HG03571 (cell line): ENCODE results near the gene RGS7.
A peak's percentile ranks its signal among the peaks of the same experiment; 100 is the strongest.
"Not testable (repeated sequence)": the region's sequence is repeated elsewhere in the genome, so short reads cannot be mapped to it uniquely, and the experiment has no call there.

ENCODE experiments used
- ATAC-seq: cut with Tn5 transposase; IDR thresholded peaks from one replicate; pipeline ENCODE4 v1.9.1; 2021; ENCODE audit not compliant: unreplicated experiment

The RGS7 gene

DNA sequence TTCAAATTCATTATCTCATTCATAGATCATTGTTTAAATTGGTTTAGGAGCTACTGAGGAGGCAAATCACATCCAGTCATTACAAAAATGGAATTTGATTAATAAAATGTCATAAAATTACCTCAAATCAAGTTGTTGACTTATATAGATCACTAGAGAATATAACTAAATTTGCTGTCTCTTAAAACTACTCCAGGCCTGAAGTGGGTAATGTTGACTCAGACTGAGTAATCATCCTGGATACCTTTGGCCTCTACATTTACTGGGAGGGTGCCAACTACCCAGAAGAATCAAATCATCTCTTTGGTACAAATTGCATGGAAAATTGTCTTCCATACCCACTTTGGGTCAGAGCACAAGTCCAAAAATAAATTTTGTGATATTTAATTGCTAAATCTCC is 553.9 kb downstream of the RGS7 start:
- ATAC-seq, result no peak

DNA sequence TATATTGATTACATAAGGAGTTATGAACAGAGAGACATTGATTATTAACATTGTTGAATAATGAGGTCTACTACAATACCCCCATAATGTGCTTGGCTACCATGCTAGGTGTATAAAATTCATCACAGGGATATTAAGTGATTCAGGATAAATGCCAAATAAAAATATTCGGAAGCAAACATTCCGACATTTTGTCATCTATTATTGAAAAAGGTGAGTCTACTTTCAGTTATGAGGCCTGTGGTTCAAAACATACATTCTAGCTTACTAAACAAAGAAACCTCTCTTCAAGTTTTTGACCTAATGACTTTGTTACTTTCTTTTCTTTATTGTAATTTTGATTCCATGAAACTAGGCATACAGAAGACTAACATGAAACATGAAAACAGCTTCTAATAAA is 554.7 kb downstream of the RGS7 start:
- ATAC-seq, result no peak

DNA sequence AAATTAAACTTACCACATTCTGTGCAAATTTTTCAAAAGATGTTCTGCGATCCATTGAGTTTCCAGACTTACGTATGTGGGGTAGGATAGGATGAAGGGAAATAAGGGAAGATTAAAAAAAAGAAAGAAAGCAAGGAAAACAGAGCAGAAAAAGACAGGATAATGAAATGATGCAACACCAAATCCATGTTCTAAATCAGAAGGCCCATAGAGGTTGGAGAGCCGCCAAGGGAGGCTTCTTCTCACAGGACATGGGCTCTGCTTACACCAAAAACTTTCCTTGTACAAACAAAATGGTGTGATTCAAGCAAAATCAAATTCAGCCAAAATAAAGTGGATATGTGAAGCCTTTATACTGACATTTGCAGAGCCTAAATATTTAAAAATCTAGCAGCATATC is 555.6 kb downstream of the RGS7 start:
- ATAC-seq, result no peak

GRCh38 chr1:240800291-240800690 is 556.7 kb downstream of the RGS7 start:
- no peak for ATAC-seq

GRCh38 chr1:240797050-240797449 is 560.0 kb downstream of the RGS7 start:
- ATAC-seq, result no peak

DNA sequence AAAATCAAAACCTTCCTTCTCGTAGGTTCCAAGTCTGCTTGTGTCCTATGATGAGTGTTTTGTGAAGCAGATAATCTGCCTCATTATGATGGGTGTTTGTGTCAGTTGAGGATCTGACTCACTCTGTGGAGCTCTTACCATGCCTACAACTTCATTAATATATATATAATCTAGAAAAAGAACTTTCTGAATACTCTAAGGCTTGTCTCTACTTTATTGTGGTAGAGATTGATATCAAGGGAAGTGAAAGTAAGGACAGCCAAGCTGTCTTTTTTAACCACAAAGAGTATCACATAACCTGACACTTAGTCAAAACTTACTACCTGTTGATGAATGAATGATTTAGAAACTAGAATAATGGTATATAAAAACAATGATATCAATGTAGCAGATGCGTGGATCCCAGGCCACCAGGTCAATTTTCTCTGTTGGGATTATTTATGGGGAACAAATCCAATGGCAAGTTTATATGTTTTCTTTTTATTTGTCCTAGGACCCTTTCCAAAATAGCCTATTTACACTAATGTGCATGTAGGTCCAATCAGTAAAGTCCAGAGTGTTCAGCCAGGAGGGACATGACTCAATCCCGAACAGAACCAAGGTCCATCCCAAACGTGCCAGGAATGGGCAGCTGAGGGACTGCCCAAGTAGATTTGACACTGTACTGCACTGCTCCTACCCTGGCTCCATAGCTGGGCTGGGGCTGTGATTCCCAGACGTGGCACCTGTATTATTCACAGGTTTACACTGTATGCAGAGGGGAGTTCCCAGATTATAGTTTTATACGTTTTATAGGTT is 562.8 kb downstream of the RGS7 start:
- peak; percentile 72 for ATAC-seq

GRCh38 chr1:240792915-240793529 is 564.0 kb downstream of the RGS7 start:
- no peak for ATAC-seq

DNA sequence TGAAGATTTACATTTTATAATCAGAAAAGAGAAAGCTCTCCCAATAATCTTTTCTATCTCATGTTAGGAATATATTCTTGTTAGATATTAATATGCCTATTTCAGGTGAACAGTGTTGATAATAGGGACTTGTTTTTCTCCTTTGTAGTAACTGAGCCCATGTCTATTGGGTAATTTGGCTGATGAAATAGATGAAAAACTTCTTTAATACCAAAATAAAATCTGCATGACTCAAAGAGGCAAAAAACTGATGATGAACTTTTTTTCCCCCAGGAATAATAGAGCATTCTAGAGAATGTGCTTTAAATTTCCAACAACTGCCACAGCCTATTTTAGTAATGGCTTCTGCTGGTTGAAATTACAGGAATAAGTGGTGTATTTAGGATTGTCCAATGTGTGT is 566.1 kb downstream of the RGS7 start:
- ATAC-seq, result no peak

DNA sequence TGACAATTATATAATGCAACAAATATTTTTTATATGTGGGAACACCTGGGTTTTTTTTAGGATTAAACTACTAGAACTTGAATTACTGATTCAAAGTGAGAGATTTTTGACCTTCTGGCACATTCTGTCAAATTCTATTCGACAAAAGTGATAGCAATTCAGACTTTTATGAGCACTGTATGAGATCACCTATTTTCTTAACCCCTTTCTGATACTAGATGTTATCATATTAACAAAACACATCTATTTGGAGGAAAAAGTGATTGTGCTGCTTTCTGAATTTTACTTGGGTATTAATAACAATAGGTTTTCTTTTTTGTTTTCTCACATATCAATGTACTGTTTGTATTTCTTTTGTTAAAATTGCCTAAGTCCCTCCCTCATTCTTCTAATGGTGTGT is 570.1 kb downstream of the RGS7 start:
- no peak for ATAC-seq

- no peak for ATAC-seq
Observed at GRCh38 chr1:240784776-240785175, 572.2 kb downstream of the RGS7 start.

GRCh38 chr1:240783728-240784137 is 573.3 kb downstream of the RGS7 start:
- not testable (repeated sequence) for ATAC-seq

GRCh38 chr1:240776237-240776636 is 580.8 kb downstream of the RGS7 start:
- no peak for ATAC-seq

DNA sequence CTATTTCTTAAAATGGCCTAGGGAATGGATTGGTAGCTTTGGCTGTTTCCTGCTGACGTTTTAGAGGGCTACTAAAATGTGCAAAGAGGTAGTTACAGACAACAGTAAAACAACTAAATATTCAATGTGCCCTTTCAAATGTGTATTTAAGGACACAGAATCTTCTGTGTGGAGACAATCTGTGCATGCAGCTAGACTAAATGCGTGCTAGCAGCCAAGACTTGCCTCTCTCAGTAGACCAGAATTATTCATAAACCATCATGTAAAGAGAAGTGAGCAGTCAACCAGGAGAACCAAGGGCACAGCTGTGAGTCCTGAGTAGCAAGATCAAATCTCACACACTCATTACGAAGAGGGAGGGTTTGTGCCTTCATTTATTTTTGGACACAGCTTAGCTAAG is 584.9 kb downstream of the RGS7 start:
- no peak for ATAC-seq

DNA sequence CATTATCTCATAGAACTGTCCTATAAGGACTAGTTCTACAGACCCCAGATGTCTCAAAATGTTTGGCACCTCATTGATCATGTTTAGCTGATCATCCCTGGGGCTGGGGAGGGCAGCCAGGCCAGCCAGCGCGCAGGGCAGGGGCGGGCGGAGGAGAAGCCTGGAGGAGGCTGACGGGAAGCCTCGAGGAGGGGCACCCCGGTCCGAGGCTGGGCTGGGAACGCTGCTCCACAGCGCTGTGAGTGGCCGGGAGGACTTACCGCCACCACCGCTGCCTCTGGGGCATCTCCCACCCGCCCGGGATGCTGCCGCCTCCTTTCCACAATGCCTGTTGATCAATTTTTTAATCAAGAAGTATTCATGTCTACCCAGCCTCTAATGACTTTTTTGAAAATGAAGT is 585.6 kb downstream of the RGS7 start:
- no peak for ATAC-seq

- no peak for ATAC-seq
Observed at GRCh38 chr1:240768979-240769378, 588.0 kb downstream of the RGS7 start.

- ATAC-seq, result no peak
Observed at GRCh38 chr1:240766831-240767230, 590.2 kb downstream of the RGS7 start.

DNA sequence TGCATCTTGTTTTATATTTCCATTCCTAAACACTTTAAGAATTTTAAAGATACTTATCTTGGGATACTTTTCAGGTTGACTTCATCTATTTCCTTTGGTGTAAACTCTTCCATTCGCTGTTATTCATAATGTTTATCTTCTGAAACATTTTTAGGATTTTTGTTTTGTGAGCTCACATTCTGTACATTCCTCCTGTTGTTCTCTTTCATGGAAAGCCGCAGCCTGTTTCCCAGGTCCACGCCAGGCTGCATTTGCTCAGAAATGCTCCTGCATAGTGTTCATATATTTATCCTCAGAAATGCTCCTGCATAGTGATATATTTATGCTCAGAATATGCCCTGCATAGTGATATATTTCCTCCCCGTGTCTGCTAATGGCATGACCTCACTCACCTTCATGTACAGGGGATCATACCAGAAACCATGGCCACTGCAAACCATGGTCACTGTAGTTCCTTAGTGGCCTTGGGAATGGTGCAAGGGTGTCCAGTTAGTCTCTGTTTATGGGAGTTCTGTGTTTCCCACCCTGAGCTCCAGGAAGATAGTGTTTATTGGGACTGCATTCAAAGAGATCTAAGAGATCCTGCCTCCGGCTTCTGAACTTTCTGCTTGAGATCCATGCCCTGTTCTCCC is 591.2 kb downstream of the RGS7 start:
- ATAC-seq, result no peak

DNA sequence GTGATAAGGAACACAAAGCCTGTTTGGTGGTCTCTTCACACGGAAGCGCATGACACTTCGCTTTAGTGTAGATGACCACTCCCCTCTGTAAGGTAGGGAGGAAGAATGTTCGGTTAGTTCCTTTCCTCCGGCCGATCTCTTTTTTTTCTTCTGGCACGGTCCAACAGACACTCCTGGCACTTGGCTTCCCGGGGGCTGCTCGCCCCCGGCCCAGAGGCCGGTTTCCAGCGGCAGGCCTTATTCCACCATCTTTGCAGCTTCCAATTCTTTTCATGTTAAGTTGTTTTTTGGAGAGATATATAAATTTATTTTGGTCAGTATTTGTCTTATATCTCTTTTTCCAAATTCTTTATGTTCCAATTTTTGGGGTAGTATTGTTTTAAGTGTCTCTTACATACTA is 593.2 kb downstream of the RGS7 start:
- no peak for ATAC-seq

DNA sequence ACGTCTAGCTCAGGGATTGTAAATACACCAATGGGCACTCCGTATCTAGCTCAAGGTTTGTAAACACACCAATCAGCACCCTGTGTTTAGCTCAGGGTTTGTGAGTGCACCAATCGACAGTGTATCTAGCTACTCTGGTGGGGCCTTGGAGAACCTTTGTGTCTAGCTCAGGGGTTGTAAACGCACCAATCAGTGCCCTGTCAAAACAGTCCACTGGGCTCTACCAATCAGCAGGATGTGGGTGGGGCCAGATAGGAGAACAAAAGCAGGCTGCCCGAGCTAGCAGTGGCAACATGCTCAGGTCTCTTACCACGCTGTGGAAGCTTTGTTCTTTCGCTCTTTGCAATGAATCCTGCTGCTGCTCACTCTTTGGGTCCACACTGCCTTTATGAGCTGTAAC is 593.9 kb downstream of the RGS7 start:
- ATAC-seq, result not testable (repeated sequence)

- not testable (repeated sequence) for ATAC-seq
Observed at GRCh38 chr1:240762471-240762987, 594.5 kb downstream of the RGS7 start.

- not testable (repeated sequence) for ATAC-seq
Observed at GRCh38 chr1:240758777-240759176, 598.2 kb downstream of the RGS7 start.

DNA sequence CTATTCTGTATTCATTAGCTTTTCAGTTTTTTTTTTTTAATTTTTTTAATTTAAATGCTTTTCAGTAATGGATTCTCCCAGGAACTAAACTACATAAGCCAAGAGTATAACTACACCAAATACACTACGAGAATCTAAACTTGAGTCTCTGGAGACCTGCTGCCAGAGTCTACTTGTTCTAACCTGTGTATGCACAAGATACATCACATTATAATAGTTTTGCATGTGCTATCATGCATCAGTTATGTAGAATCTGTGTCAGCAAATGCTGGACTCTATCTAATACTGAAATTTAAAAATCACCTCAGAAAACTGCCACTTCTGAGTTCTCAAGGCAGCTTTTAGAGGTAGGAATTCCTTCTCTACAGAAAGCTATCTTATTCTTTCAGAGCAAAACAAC is 598.7 kb downstream of the RGS7 start:
- ATAC-seq, result no peak
